Panc1 (cell line): ENCODE results near the gene FANCC. TPM values are rescaled to one million over a fixed set of nuclear protein-coding genes. Genes with fewer than 3 reads are reported as not detected.

Experiments used
- ATAC-seq: fragments of 200-7000 bp; cut with Tn5 transposase; 2 replicates; pipeline ENCODE4 v1.9.1; 2020; ENCODE audit warnings: mild to moderate bottlenecking, moderate library complexity
- BruUV-seq: library from RNA; stranded (reverse); fragments of 400-500 nt; replicated peaks from 2 replicates; lab custom pipeline; 2021; lab: Mats Ljungman, UMichigan
- CTCF ChIA-PET: fragments of 300-600 bp; sonication (Branson Sonifier 250); formaldehyde crosslinking; loops from one replicate; lab custom pipeline; 2022; ENCODE audit warnings: antibody characterized with exemption; lab: Charles Lee
- POLR2A ChIA-PET: fragments of 300-600 bp; sonication (Branson Sonifier 250); formaldehyde crosslinking; loops from one replicate; lab custom pipeline; 2022; ENCODE audit warnings: antibody characterized with exemption; lab: Charles Lee
- DNase-seq: peaks from one replicate; pipeline ENCODE4 v3.0.0-alpha.2; 2010; ENCODE audit warnings: low read depth, low spot score
- H3K27ac ChIP-seq: 2 replicates; pipeline ENCODE4 v1.5.1; 2011; ENCODE audit warnings: mild to moderate bottlenecking, low read length, inconsistent platforms
- H3K27me3 ChIP-seq: fragments of 200-500 bp; sonication (Bioruptor generic); 2 replicates; pipeline ENCODE4 v1.6.0; 2014; ENCODE audit warnings: low read length, inconsistent platforms; ENCODE audit not compliant: control insufficient read depth, insufficient read depth
- H3K36me3 ChIP-seq: fragments of 200-500 bp; sonication (Bioruptor generic); 2 replicates; pipeline ENCODE4 v1.5.1; 2014; ENCODE audit warnings: inconsistent platforms, mild to moderate bottlenecking, low read length, moderate library complexity; ENCODE audit not compliant: control insufficient read depth, insufficient read depth
- H3K4me1 ChIP-seq: 2 replicates; pipeline ENCODE4 v1.5.1; 2011; ENCODE audit warnings: inconsistent platforms, mild to moderate bottlenecking, low read length, moderate library complexity; ENCODE audit not compliant: control insufficient read depth, insufficient read depth
- H3K4me3 ChIP-seq, 2 experiments: 2 replicates each; pipeline ENCODE4 v1.5.1; 2011 to 2012; ENCODE audit warnings: low read depth in 2 of 2, low read length in 2 of 2, mild to moderate bottlenecking in 2 of 2, inconsistent platforms in 1 of 2, moderate library complexity in 1 of 2
- H3K9me3 ChIP-seq: fragments of 200-500 bp; sonication (Bioruptor generic); 2 replicates; pipeline ENCODE4 v1.5.1; 2014; ENCODE audit warnings: low read depth, mild to moderate bottlenecking, inconsistent platforms, low read length, moderate library complexity; ENCODE audit not compliant: control insufficient read depth, insufficient read depth
- POLR2AphosphoS5 ChIP-seq: IDR thresholded peaks from 2 replicates; pipeline ENCODE4 v1.6.1; 2012; ENCODE audit warnings: mild to moderate bottlenecking, low read depth, low read length, moderate library complexity
- SIN3A ChIP-seq: IDR thresholded peaks from 2 replicates; pipeline ENCODE4 v1.6.1; 2012; ENCODE audit warnings: low read depth, mild to moderate bottlenecking, low read length, moderate library complexity, borderline replicate concordance; ENCODE audit not compliant: insufficient read depth
- TCF7L2 ChIP-seq: IDR thresholded peaks from 2 replicates; pipeline ENCODE4 v1.6.1; 2011; ENCODE audit warnings: mild to moderate bottlenecking, low read depth, low read length, inconsistent platforms
- in situ Hi-C: cut with HindIII; loops from 2 replicates; pipeline ENCODE4 v1.10.0; 2016; ENCODE audit warnings: low sequenced_read_pairs, low pct_unique_long_range_greater_than_20kb
- intact Hi-C: fragments of 100-400 bp; cut with micrococcal nuclease; formaldehyde crosslinking; loops from one replicate; pipeline ENCODE4 v1.10.0; 2022; ENCODE audit not compliant: unreplicated experiment
- microRNA-seq: library from miRNA; unstranded; fragments of <30 nt; microRNA quantifications from one replicate; pipeline ENCODE4 v1.1.0, GENCODE V29; 2020; ENCODE audit not compliant: unreplicated experiment
- total RNA-seq: library from RNA; stranded (reverse); gene quantifications from one replicate; pipeline ENCODE4 v1.2.1, GENCODE V29; 2021; ENCODE audit not compliant: unreplicated experiment
- TF ChIP-seq, protein P1 (sequence below), 2 experiments: IDR thresholded peaks; 2 replicates each; pipeline ENCODE4 v1.6.1; 2011 to 2012; ENCODE audit warnings: low read depth in 2 of 2, control low read depth in 1 of 2, low read length in 1 of 2, mild to moderate bottlenecking in 1 of 2, moderate library complexity in 1 of 2; ENCODE audit not compliant: insufficient read depth in 1 of 2
- TF ChIP-seq, protein P2 (sequence below): fragments of 450-650 bp; IDR thresholded peaks from 2 replicates; pipeline ENCODE4 v1.5.1; 2017; ENCODE audit warnings: mild to moderate bottlenecking

FANCC gene
- total RNA-seq, 1 experiment from 2014 or later, result 17.8 TPM

DNA sequence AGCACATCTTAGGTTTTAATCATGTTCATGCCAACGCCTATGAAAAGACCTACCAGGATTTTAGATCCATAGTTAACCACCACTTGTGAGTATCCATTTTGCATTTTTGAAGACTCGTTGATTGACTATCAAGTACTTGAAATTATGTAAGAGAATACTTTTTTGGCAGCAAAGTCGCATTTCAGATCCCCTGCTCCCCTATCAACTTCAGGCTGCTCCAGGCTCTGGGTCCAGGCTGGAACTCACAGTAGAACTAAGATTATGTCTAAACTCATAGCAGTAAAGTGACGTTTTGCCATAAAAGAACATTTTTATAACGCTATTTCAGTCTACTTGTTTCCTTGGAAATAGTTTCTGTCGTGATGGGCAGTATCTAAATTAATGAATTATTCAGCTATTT is 267.7 kb downstream of the FANCC start:
- no TSS peak for BruUV-seq
- Histone ChIP-seq H3K4me3 (peak overlapping the region; percentile 41 to 53), H3K36me3 (no peaks in the 10 kb centered on the region; the same call in 1 of the 2 replicates), H3K4me1 (peaks cover 49% of the 10 kb centered on the region), H3K27ac (peak overlapping the region; percentile 86), H3K9me3 (no peaks in the 10 kb centered on the region), H3K27me3 (no peaks in the 10 kb centered on the region)
- ChIA-PET POLR2A (no interaction called here), CTCF (no interaction called here)
- TF ChIP-seq TCF7L2, result no peak
- TF ChIP-seq SIN3A, result no peak
- TF ChIP-seq POLR2AphosphoS5, result no peak
- TF ChIP-seq, protein P1, sequence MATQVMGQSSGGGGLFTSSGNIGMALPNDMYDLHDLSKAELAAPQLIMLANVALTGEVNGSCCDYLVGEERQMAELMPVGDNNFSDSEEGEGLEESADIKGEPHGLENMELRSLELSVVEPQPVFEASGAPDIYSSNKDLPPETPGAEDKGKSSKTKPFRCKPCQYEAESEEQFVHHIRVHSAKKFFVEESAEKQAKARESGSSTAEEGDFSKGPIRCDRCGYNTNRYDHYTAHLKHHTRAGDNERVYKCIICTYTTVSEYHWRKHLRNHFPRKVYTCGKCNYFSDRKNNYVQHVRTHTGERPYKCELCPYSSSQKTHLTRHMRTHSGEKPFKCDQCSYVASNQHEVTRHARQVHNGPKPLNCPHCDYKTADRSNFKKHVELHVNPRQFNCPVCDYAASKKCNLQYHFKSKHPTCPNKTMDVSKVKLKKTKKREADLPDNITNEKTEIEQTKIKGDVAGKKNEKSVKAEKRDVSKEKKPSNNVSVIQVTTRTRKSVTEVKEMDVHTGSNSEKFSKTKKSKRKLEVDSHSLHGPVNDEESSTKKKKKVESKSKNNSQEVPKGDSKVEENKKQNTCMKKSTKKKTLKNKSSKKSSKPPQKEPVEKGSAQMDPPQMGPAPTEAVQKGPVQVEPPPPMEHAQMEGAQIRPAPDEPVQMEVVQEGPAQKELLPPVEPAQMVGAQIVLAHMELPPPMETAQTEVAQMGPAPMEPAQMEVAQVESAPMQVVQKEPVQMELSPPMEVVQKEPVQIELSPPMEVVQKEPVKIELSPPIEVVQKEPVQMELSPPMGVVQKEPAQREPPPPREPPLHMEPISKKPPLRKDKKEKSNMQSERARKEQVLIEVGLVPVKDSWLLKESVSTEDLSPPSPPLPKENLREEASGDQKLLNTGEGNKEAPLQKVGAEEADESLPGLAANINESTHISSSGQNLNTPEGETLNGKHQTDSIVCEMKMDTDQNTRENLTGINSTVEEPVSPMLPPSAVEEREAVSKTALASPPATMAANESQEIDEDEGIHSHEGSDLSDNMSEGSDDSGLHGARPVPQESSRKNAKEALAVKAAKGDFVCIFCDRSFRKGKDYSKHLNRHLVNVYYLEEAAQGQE (IDR thresholded peaks at IDR 0.05; ENCODE audit: insufficient read depth in 1 of 2, low read depth in 2 of 2, low read length in 1 of 2), result no peak
- TF ChIP-seq, protein P2, sequence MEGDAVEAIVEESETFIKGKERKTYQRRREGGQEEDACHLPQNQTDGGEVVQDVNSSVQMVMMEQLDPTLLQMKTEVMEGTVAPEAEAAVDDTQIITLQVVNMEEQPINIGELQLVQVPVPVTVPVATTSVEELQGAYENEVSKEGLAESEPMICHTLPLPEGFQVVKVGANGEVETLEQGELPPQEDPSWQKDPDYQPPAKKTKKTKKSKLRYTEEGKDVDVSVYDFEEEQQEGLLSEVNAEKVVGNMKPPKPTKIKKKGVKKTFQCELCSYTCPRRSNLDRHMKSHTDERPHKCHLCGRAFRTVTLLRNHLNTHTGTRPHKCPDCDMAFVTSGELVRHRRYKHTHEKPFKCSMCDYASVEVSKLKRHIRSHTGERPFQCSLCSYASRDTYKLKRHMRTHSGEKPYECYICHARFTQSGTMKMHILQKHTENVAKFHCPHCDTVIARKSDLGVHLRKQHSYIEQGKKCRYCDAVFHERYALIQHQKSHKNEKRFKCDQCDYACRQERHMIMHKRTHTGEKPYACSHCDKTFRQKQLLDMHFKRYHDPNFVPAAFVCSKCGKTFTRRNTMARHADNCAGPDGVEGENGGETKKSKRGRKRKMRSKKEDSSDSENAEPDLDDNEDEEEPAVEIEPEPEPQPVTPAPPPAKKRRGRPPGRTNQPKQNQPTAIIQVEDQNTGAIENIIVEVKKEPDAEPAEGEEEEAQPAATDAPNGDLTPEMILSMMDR, result no peak
- in situ Hi-C loops (no loop called here), intact Hi-C loops (loop anchor here (10.0 kb wide), 1 partner anchor 265 kb away; no protein-coding TSS in a partner anchor)
- ATAC-seq (no peak), DNase-seq (no peak)

Small RNAs within 50 kb of the gene (microRNA-seq; reads per million reads assigned to microRNA genes)
- gene MIR23B (28,643 reads per million, percentile 98 among the genes with 10 or more reads in this experiment), gene MIR24-1 (not detected), gene MIR27B (4,063 reads per million, percentile 90 among the genes with 10 or more reads in this experiment), gene MIR3074 (not detected), gene MIR6081 (not detected)

Other genes starting within 250 kb of the FANCC start
- gene PTCH1, start 199.3 kb upstream of the FANCC start, total RNA-seq, result 6.6 TPM